ENCODE measurements around the gene AGBL2.

- TF ChIP-seq POLR2AphosphoS5 (IDR thresholded peaks at IDR 0.05; ENCODE audit: borderline replicate concordance, low read depth, low read length), result no peak
- no peak for TF ChIP-seq EZH2 (IDR thresholded peaks at IDR 0.05)
- TF ChIP-seq FOXP2 (optimal IDR thresholded peaks at IDR 0.05; ENCODE audit: control extremely low read depth, extremely low read length, insufficient read depth), result no peak
Observed at GRCh38 chr11:47667555-47667954, 47.6 kb downstream of the AGBL2 start.
